H1 (cell line): ENCODE measurements around the gene RRP7A. TPM values are rescaled to one million over a fixed set of nuclear protein-coding genes. Genes with fewer than 3 reads are reported as not detected.

ENCODE experiments used
- CTCF ChIA-PET: fragments of 300-600 bp; sonication (Branson Sonifier 250); formaldehyde crosslinking; loops from one replicate; lab custom pipeline; 2021; ENCODE audit not compliant: partially characterized antibody; lab: Charles Lee
- POLR2A ChIA-PET: fragments of 300-600 bp; sonication (Branson Sonifier 250); formaldehyde crosslinking; loops from one replicate; lab custom pipeline; 2021; ENCODE audit warnings: inconsistent platforms; ENCODE audit not compliant: partially characterized antibody; lab: Charles Lee
- DNase-seq, 2 experiments: peaks; one replicate each; pipeline versions ENCODE4 v3.0.0 to v3.0.0-alpha.2; 2010 to 2022; ENCODE audit warnings: low spot score in 2 of 2, low read depth in 1 of 2, mixed read lengths in 1 of 2
- FAIRE-seq: peaks from 2 replicates; lab custom pipeline; 2011; peaks lifted over from hg19 to GRCh38; lab: Jason Lieb, UNC
- H2AFZ ChIP-seq: 2 replicates; pipeline ENCODE4 v1.8.1; 2012; ENCODE audit warnings: low read length, inconsistent platforms
- H2AK5ac ChIP-seq: 2 replicates; pipeline ENCODE4 v1.6.1; 2013; ENCODE audit warnings: low read depth, low read length
- H2BK120ac ChIP-seq: replicated peaks from 2 replicates; pipeline ENCODE3; 2013; ENCODE audit warnings: low read depth, low read length, inconsistent platforms
- H2BK12ac ChIP-seq: 2 replicates; pipeline ENCODE4 v1.6.1; 2013; ENCODE audit warnings: low read depth, low read length
- H2BK15ac ChIP-seq: 2 replicates; pipeline ENCODE4 v1.6.1; 2013; ENCODE audit warnings: low read length
- H2BK20ac ChIP-seq: 2 replicates; pipeline ENCODE4 v1.6.1; 2013; ENCODE audit warnings: low read length
- H2BK5ac ChIP-seq: 2 replicates; pipeline ENCODE4 v1.6.1; 2013; ENCODE audit warnings: low read depth, low read length
- H3K14ac ChIP-seq: 2 replicates; pipeline ENCODE4 v1.6.1; 2013; ENCODE audit warnings: inconsistent platforms; ENCODE audit not compliant: insufficient read length
- H3K18ac ChIP-seq: 2 replicates; pipeline ENCODE4 v1.6.1; 2013; ENCODE audit warnings: low read length; ENCODE audit errors: extremely low read depth
- H3K23ac ChIP-seq: 2 replicates; pipeline ENCODE4 v1.6.1; 2013; ENCODE audit warnings: inconsistent platforms; ENCODE audit not compliant: insufficient read length
- H3K23me2 ChIP-seq: 2 replicates; pipeline ENCODE4 v1.6.1; 2013; ENCODE audit warnings: low read depth, low read length
- H3K27ac ChIP-seq: 2 replicates; pipeline ENCODE4 v1.6.1; 2011; ENCODE audit warnings: low read depth, low read length, inconsistent platforms
- H3K27me3 ChIP-seq, 4 experiments: replicated peaks in 1 of 4; 1 replicate in 1 of 4; 2 replicates in 3 of 4; pipeline versions ENCODE4 v1.6.1 to v1.8.1; 2011 to 2013; ENCODE audit warnings: low read length in 3 of 4, mild to moderate bottlenecking in 3 of 4, inconsistent platforms in 2 of 4, mixed read lengths in 2 of 4, moderate library complexity in 1 of 4; ENCODE audit not compliant: control insufficient read depth in 3 of 4, insufficient read depth in 3 of 4; ENCODE audit errors: extremely low read depth in 1 of 4
- H3K36me3 ChIP-seq, 4 experiments: 2 replicates each; pipeline versions ENCODE4 v1.6.1 to v1.8.1; 2011 to 2013; ENCODE audit warnings: mild to moderate bottlenecking in 4 of 4, low read length in 3 of 4, moderate library complexity in 2 of 4, control low read depth in 1 of 4, inconsistent platforms in 1 of 4; ENCODE audit not compliant: insufficient read depth in 4 of 4, control insufficient read depth in 2 of 4
- H3K4ac ChIP-seq: replicated peaks from 2 replicates; pipeline ENCODE3; 2013; ENCODE audit warnings: low read length, low read depth, mixed read lengths, inconsistent platforms; ENCODE audit not compliant: insufficient read length
- H3K4me1 ChIP-seq, 4 experiments: replicated peaks in 1 of 4; 1 replicate in 1 of 4; 2 replicates in 3 of 4; pipeline versions ENCODE4 v1.6.1 to v1.8.1; 2011 to 2013; ENCODE audit warnings: low read length in 3 of 4, inconsistent platforms in 2 of 4, mixed read lengths in 1 of 4; ENCODE audit not compliant: insufficient read depth in 4 of 4, control insufficient read depth in 3 of 4
- H3K4me2 ChIP-seq, 2 experiments: 2 replicates each; pipeline versions ENCODE4 v1.6.1 to v1.8.1; 2011 to 2013; ENCODE audit warnings: low read depth in 2 of 2, low read length in 2 of 2, control low read depth in 1 of 2, inconsistent platforms in 1 of 2, mild to moderate bottlenecking in 1 of 2; ENCODE audit not compliant: insufficient read depth in 1 of 2
- H3K4me3 ChIP-seq, 4 experiments: fragments of 200-600, 300-600 bp in 1 of 4; sonication (generic), shearing (Covaris generic), sonication (Bioruptor Twin) in 1 of 4; 2 replicates each; pipeline versions ENCODE4 v1.5.1 to v1.8.1; 2011 to 2016; ENCODE audit warnings: low read length in 4 of 4, low read depth in 3 of 4, control low read depth in 2 of 4, inconsistent platforms in 2 of 4, mild to moderate bottlenecking in 2 of 4, mixed read lengths in 1 of 4, moderate library complexity in 1 of 4; ENCODE audit not compliant: insufficient read depth in 2 of 4; ENCODE audit errors: extremely low read depth in 1 of 4
- H3K56ac ChIP-seq: replicated peaks from 2 replicates; pipeline ENCODE3; 2013; ENCODE audit warnings: low read depth, mild to moderate bottlenecking, mixed read lengths, low read length, inconsistent platforms; ENCODE audit not compliant: insufficient read length
- H3K79me1 ChIP-seq: 2 replicates; pipeline ENCODE4 v1.6.1; 2013; ENCODE audit warnings: low read depth, low read length, control low read depth
- H3K79me2 ChIP-seq, 2 experiments: 2 replicates each; pipeline versions ENCODE4 v1.6.1 to v1.8.1; 2012 to 2013; ENCODE audit warnings: low read length in 2 of 2, mild to moderate bottlenecking in 2 of 2, inconsistent platforms in 1 of 2; ENCODE audit not compliant: insufficient read depth in 2 of 2, control insufficient read depth in 1 of 2
- H3K9ac ChIP-seq, 4 experiments: replicated peaks in 1 of 4; 1 replicate in 1 of 4; 2 replicates in 3 of 4; pipeline versions ENCODE4 v1.6.1 to v1.8.1; 2011 to 2013; ENCODE audit warnings: low read depth in 3 of 4, low read length in 3 of 4, control low read depth in 2 of 4, mild to moderate bottlenecking in 2 of 4, moderate library complexity in 2 of 4, inconsistent platforms in 1 of 4; ENCODE audit errors: extremely low read depth in 1 of 4
- H3K9me3 ChIP-seq, 2 experiments: 2 replicates each; pipeline versions ENCODE4 v1.6.1 to v1.8.1; 2012 to 2013; ENCODE audit warnings: mild to moderate bottlenecking in 2 of 2, moderate library complexity in 2 of 2, control low read depth in 1 of 2, inconsistent platforms in 1 of 2, low read depth in 1 of 2, low read length in 1 of 2, mixed read lengths in 1 of 2; ENCODE audit not compliant: insufficient read depth in 2 of 2
- H4K20me1 ChIP-seq, 2 experiments: replicated peaks in 1 of 2; 2 replicates each; pipeline versions ENCODE3 to v1.8.1; 2011 to 2013; ENCODE audit warnings: inconsistent platforms in 2 of 2, low read length in 2 of 2, mild to moderate bottlenecking in 1 of 2; ENCODE audit not compliant: insufficient read depth in 2 of 2, control insufficient read depth in 1 of 2
- H4K5ac ChIP-seq: 2 replicates; pipeline ENCODE4 v1.6.1; 2013; ENCODE audit warnings: low read length, low read depth, mixed read lengths, inconsistent platforms; ENCODE audit not compliant: insufficient read length
- H4K8ac ChIP-seq: 2 replicates; pipeline ENCODE4 v1.8.0; 2013; ENCODE audit warnings: mild to moderate bottlenecking, moderate library complexity, low read length, inconsistent platforms; ENCODE audit not compliant: insufficient read depth; ENCODE audit errors: extremely low read depth
- H4K91ac ChIP-seq: replicated peaks from 2 replicates; pipeline ENCODE3; 2013; ENCODE audit warnings: low read length, mixed read lengths, inconsistent platforms; ENCODE audit not compliant: insufficient read length
- ASH2L ChIP-seq: fragments of 200-600, 300-600 bp; sonication (generic); IDR thresholded peaks from one replicate; pipeline ENCODE4 v1.7.1; 2017; ENCODE audit warnings: low read length
- CREB1 ChIP-seq: IDR thresholded peaks from 2 replicates; pipeline ENCODE4 v1.6.1; 2012; ENCODE audit warnings: inconsistent platforms
- HDAC2 ChIP-seq, 2 experiments: fragments of 300-600 bp in 1 of 2; sonication (generic) in 1 of 2; IDR thresholded peaks; 2 replicates each; pipeline ENCODE4 v1.6.1; 2011 to 2012; ENCODE audit warnings: low read depth in 2 of 2, low read length in 2 of 2, mild to moderate bottlenecking in 2 of 2, moderate library complexity in 2 of 2, borderline replicate concordance in 1 of 2, inconsistent platforms in 1 of 2
- NRF1 ChIP-seq: IDR thresholded peaks from 2 replicates; pipeline ENCODE4 v1.6.1; 2011; ENCODE audit warnings: mild to moderate bottlenecking, low read depth, low read length, improper control_type of control experiment
- TCF12 ChIP-seq: IDR thresholded peaks from 2 replicates; pipeline ENCODE4 v1.6.1; 2011; ENCODE audit warnings: low read depth, mild to moderate bottlenecking, low read length
- WGBS, 2 experiments: shearing (Covaris generic) in 1 of 2; methylation state at CpG; one replicate each; pipeline versions ENCODE4 v1.1.6 to v1.1.7; 2013 to 2015; ENCODE audit warnings: low lambda C conversion rate in 2 of 2, mixed read lengths in 2 of 2, inconsistent platforms in 1 of 2, low coverage in 1 of 2, missing lambda C conversion rate in 1 of 2; ENCODE audit not compliant: insufficient replicate concordance in 2 of 2, insufficient coverage in 1 of 2, insufficient read length in 1 of 2; ENCODE audit errors: extremely low coverage in 1 of 2, missing lambda C conversion rate in 1 of 2; 5-methylcytosine and 5-hydroxymethylcytosine counted together
- polyA plus RNA-seq, 7 experiments: library from polyadenylated mRNA; depleted of rRNA in 3 of 7; stranded (reverse) in 5 of 7; unstranded in 2 of 7; fragments of >200 nt in 5 of 7; fragments of 200-250 nt in 2 of 7; gene quantifications; 1 replicate in 5 of 7; 2 replicates in 1 of 7; 4 replicates in 1 of 7; pipeline versions ENCODE4 v1.2.1 to v1.2.3, GENCODE V29; 2011 to 2013; ENCODE audit warnings: missing spikeins in 2 of 7, mixed read lengths in 2 of 7
- total RNA-seq: library from RNA; stranded (reverse); fragmentation: NEBNext Ultra II Directional; extraction: Animal tissue kit (Norgen Biotek cat#: 25700); gene quantifications from 2 replicates; pipeline ENCODE4 v1.2.1, GENCODE V29; 2021

RRP7A gene
- total and polyA plus RNA-seq, 2 of the 8 experiments (the other 6 are each of a cell fraction or from before 2014, with no cell fraction given): 18.4 to 49.0 TPM

- H3K18ac ChIP-seq: no peak overlapping the region
- H3K9me3 ChIP-seq: no peaks in the 10 kb centered on the region
- H4K91ac ChIP-seq: no peak overlapping the region
- no peak overlapping the region for H4K8ac ChIP-seq
- no peak overlapping the region for H2BK20ac ChIP-seq
- H2BK120ac ChIP-seq: no peak overlapping the region
- H2BK12ac ChIP-seq: no peak overlapping the region
- TF ChIP-seq TCF12 (no peak), ASH2L (no peak), NRF1 (no peak), CREB1 (no peak), HDAC2 (IDR thresholded peaks at IDR 0.05; ENCODE audit: borderline replicate concordance in 1 of 2, low read depth in 2 of 2, low read length in 2 of 2) (no peak)
- WGBS, 2 experiments: 93% methylated on average over 2 of the region's 2 CpGs; no CpG with 5 or more reads in 1 of the 2 experiments
- H3K4me3 ChIP-seq: no peak overlapping the region
- H3K36me3 ChIP-seq: no peaks in the 10 kb centered on the region
- CTCF ChIA-PET: no interaction called here
- POLR2A ChIA-PET: no interaction called here
- H2AFZ ChIP-seq: no peak overlapping the region
- H3K4me1 ChIP-seq: 0 out of 7 replicates have a peak, but pooled peaks cover 0 to 1% (median 0%) of the 10 kb centered on the region in 4 experiments
- H3K56ac ChIP-seq: no peak overlapping the region
- no peak overlapping the region for H3K4ac ChIP-seq
- no peaks in the 10 kb centered on the region for H3K79me1 ChIP-seq
- no peak overlapping the region for H3K14ac ChIP-seq
- H4K20me1 ChIP-seq: no peaks in the 10 kb centered on the region
- peaks cover 4% of the 10 kb centered on the region; the same call in 1 of the 2 replicates for H3K23me2 ChIP-seq
- DNase-seq (no peak), FAIRE-seq (no peak)
- H2BK5ac ChIP-seq: no peak overlapping the region
- H3K27ac ChIP-seq: no peak overlapping the region
- no peak overlapping the region for H2AK5ac ChIP-seq
- H3K79me2 ChIP-seq: no peaks in the 10 kb centered on the region
- no peak overlapping the region for H4K5ac ChIP-seq
- H3K4me2 ChIP-seq: no peak overlapping the region
- H3K9ac ChIP-seq: no peak overlapping the region
- no peak overlapping the region for H3K23ac ChIP-seq
- no peaks in the 10 kb centered on the region for H3K27me3 ChIP-seq
- H2BK15ac ChIP-seq: no peak overlapping the region
Observed at GRCh38 chr22:42468841-42469240, 50.8 kb downstream of the RRP7A start.
